ENCODE results near the gene ATP5MG.
"Not testable (repeated sequence)": the region's sequence is repeated elsewhere in the genome, so short reads cannot be mapped to it uniquely, and the experiment has no call there.

Gene ATP5MG

GRCh38 chr11:118410055-118410745 is 8.8 kb downstream of the ATP5MG start:
- DNase-seq: no peak

GRCh38 chr11:118411530-118411929 is 10.1 kb downstream of the ATP5MG start:
- DNase-seq: no peak

DNA sequence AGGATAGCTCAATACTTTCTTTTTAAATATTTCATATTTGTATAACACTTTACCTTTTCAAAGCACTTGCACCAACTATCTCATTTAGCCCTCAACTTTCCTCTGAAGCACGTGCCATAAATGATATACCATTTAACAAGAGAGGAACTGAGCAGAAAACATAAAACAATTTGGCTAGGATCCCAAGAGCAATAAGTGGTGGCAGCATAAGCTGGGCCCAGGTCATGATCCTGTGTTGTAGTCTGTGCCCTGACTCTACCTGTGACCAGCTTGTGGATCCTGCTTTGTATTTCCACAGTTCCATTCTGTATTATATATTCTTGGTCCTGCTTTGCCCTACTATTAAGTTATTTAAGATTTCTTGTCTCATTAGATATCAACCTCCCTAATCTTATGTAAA is 11.5 kb downstream of the ATP5MG start:
- DNase-seq: peak; percentile 17

DNA sequence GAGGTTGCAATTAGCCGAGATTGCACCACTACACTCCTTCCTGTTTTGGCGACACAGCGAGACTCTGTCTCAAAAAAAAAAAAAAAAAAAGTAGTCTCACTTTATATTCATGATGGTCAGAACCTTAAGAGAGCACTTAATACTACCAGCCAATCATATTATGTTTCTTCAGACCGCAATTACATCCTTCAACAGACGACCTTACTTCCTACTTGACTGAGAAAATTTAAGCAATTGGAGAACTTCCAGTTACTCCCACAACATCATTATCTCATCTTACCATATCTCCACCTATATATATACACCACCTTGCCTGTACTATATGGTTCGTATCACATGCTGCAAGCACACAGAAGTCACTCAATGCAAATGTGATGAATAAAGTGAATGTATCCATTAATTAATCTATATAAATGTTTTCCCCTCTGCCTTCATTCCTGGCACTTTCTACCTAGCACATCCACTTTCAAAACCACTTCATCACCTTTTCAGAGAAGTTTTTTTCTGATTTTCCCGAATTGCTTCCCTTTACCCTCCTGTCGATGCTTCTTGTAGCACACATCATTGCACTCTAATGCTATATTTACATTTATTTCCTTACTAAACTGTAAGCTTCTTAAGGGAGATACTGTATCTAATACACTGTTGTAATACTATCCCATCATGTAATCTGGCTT is 13.8 kb downstream of the ATP5MG start:
- DNase-seq: no peak

GRCh38 chr11:118415739-118416068 is 14.3 kb downstream of the ATP5MG start:
- DNase-seq: no peak

- not testable (repeated sequence) for DNase-seq
Measured at GRCh38 chr11:118416900-118417299, 15.5 kb downstream of the ATP5MG start.

GRCh38 chr11:118417801-118418200 is 16.4 kb downstream of the ATP5MG start:
- no peak for DNase-seq

GRCh38 chr11:118418766-118419165 is 17.4 kb downstream of the ATP5MG start:
- DNase-seq: no peak

- DNase-seq: no peak
Measured at GRCh38 chr11:118427707-118428106, 26.3 kb downstream of the ATP5MG start.

GRCh38 chr11:118430956-118431355 is 29.6 kb downstream of the ATP5MG start:
- DNase-seq: no peak

DNA sequence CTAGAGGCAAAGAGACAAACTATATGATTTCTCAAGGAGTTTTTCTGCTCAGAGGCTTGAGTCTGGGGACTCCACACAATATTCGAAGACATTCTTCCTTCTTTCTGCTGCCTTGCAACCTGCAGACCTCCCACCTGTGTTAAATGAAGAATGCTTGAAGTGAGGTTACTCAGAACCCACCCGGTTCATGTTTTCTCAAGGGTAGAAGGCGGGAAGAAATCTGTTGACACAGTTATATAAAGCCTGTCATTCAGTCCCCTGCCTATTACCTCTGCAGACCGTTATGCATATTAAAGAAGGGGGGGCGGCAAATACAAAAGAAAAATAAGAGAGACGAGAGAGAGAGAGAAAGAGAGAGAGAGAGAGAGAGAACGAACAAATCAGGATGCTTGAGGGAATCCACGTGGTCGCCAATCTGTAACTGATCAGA is 32.7 kb downstream of the ATP5MG start:
- DNase-seq: peak; percentile 68

DNA sequence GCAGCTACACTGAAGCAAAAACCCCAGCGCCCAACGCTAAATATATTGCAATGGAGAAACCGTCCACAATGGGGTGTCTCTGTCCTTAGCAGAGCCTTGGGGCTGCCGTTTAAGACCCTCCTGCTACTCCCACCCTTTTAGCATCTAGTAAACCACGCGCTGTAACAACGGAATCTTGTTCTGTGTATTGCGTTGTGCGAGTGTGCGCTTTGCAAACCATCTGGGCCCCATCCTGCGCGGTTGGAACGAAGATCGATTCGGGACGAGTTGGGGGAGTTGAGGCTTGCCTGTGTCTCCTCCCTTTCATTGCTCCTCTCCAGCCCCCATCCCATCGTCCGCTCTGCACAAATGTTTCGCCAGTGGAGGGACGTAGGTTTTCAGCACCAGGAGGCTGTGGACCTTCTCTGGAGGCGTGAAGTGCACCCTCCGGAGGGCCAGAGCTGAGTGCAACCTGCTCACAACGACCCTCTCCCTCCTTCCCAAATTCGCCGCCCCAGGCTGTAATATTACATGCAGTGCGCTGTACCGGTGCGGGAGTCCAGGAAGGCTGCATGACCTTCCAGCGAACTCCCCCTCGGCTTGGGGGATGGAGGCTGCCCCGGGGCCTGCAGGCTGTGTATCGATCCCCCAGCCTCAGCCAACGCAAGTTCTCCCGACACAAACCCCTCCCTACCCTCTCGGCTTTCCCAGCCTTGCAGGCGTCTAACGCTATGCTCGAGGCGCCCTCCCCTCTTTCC is 33.3 kb downstream of the ATP5MG start:
- DNase-seq: peak; percentile 66

DNA sequence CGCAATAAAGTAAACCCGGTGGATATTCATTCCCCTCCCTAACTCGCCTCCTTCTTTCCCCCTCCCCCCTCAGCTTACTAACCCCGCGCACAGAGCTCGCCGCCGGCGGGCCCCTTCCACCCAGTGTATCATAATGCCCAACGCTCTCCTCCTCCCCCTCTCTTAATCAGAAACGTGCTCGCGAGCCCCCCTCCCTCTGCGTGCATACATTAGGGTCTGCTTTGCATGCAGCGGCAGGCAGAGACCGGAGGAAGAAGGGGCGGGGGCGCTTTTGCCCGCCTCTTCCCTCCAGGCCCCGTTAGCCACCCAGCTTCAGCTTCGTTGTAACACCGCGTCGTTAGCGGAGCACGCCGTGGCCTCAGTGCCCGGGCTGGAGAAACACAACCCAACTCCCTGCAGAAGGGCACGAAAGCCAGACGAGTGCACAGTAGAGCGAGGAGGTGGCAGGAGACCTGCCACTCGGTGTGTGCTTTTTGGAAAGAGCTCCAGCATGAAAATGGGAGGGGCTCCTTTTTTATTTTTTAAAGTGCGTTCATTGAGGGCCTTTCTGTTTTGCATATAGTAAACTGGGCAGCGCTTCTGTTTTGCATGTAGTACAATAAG is 34.0 kb downstream of the ATP5MG start:
- peak; percentile 92 for DNase-seq

DNA sequence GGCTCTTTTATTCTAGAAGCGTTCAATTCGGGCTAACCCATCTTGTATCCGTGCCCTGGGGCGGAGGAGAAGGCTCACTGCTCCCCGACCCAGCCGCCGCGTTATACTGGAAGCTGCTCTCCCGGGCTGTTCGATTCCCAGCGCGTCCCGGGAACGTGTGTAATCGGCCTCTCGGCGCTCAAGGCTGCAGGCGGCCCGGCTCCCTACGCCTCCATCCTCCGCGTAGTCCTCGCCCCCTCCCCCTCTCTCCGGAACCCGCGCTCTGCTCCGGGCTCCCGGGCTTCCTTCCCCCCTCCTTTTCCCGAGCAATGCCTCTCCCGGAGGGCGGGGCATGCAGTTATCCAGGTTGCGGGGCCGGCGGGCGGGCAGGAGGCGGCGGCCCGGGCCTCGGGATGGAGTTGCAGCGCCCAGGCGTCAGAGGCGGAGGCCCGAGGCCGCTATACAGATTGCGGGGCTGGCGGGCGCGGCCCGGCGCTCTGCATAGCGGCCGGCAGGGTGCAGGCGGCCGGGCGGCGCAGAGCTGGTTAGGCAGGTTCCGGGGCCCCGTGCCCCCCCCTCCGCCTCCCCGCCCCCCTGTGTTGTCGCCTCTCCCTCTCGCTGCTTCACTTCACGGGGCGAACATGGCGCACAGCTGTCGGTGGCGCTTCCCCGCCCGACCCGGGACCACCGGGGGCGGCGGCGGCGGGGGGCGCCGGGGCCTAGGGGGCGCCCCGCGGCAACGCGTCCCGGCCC is 34.7 kb downstream of the ATP5MG start, which contains the start of gene KMT2A:
Gene KMT2A (plus strand): TSS at position 600 of the 732 bp plus-strand sequence. CDS start 21 bp downstream, at position 621.
- peak; percentile 99 for DNase-seq

DNA sequence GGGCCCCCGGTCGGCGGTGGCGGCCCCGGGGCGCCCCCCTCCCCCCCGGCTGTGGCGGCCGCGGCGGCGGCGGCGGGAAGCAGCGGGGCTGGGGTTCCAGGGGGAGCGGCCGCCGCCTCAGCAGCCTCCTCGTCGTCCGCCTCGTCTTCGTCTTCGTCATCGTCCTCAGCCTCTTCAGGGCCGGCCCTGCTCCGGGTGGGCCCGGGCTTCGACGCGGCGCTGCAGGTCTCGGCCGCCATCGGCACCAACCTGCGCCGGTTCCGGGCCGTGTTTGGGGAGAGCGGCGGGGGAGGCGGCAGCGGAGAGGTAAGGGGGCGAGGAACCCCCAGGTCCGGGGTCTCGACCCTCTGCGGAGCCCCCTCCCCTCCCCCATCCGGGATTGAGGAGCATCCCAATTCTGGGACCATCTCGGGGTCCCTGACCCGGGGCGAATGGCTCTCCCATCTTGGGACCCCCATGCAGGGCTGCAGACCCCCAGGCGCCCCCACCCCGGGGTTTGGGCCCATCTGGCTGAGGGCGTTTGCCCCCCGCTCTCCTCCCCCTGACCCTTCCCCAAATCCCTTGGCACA is 35.3 kb downstream of the ATP5MG start:
- peak; percentile 28 for DNase-seq

DNA sequence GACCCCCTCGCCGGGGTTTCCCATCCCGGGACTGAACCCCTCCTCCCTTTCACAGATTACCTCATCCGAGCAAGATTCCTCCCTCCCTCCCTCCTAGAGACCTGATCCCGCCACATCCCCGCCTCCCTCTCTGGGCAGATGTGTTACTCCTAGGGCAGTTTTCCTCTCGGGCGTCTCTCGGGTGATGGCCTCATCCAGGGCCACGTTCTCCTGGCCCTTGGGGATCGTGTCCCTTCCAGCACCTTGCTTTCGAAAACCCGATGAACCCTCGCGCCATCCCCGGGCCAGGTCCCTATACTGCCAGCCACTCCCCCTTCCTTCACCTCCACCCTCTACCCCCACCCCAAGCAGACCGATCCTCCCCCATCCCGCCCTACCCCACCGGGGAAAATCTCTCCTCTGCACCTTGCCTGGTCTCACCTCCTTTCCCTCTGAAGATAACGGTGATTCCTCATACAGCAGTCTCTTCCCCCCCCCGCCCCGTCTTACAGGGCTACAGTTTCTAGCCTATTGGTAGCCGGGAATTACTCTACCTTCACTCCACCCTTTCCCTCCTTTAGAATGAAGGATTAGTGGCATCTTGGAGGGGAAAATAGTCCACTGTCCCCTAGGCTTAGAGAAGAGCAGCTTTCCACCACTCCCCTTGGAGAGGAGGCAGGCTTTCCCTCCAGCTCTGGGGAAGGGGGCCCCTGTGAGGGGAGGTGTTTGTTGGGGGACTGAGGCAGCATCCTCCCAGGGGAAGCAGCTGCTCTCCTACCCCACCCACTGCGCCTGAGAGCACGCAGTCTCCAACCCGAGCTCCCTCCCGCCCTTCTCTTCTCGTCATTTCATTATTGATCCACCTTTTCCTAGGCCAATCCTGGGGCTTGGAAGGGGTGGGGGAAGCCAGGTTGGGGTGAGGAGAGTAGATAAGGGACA is 36.1 kb downstream of the ATP5MG start:
- DNase-seq: peak; percentile 84

- DNase-seq: peak; percentile 76
Measured at GRCh38 chr11:118438314-118438931, 37.0 kb downstream of the ATP5MG start.

DNA sequence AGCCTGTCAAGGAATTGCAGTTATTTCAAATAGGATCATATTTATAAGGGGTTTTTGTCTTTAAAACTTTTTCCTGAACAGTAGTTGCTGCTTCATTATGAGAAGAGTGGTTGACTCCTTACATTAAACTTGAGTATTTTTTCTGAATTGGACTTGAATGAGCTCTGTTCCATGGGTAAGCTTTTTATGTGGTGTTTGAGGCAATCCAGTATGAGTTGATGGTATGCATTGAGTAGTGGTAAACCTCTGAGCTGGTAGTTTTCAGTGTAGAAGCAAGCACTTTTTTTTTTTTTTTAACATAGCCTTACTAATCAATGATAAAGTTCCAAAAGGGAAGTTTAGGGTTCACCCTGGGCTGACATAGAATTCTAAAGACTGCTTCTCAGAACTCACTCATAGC is 38.2 kb downstream of the ATP5MG start:
- DNase-seq: no peak

- DNase-seq: no peak
Measured at GRCh38 chr11:118441770-118442275, 40.4 kb downstream of the ATP5MG start.

DNA sequence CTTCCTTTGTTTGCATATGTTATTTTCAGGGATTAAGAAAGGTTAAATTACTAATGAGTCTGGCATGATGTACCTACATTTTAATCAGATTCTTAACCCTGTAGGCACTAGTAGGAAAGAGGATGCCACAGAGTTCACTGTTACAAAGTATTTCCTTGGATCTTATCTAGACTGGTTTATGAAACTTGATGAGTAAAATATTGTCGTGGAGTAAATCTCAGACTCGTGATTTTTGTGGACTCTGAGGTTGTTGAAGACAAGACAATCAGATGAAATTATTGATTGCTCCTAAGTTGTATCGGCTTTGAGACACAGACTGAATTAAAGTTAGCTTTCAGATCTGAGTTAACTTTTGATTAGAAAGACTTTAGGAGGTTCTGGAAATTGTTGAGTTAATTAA is 40.9 kb downstream of the ATP5MG start:
- DNase-seq: no peak

Data from NCI-H1105 treated with DMSO at 0.1 percent for 48 hours (cell line).